Activated T-cell treated with anti-CD3 and anti-CD28 coated beads for 48 hours (primary cell): ENCODE results near the gene TGFBR3.

Source experiments
- DNase-seq: peaks from one replicate; pipeline ENCODE4 v3.0.0-alpha.2; 2020; ENCODE audit warnings: low read depth

The TGFBR3 gene

GRCh38 chr1:91732291-91733107 lies 153.5 kb downstream of the TGFBR3 start:
- no peak for DNase-seq

GRCh38 chr1:91731815-91732214 lies 154.1 kb downstream of the TGFBR3 start:
- peak; percentile 49 for DNase-seq

GRCh38 chr1:91730801-91731732 lies 154.9 kb downstream of the TGFBR3 start:
- no peak for DNase-seq

GRCh38 chr1:91729621-91730358 lies 156.2 kb downstream of the TGFBR3 start:
- no peak for DNase-seq

- no peak for DNase-seq
Measured at GRCh38 chr1:91727763-91728162, 158.2 kb downstream of the TGFBR3 start.

- DNase-seq, result no peak
Measured at GRCh38 chr1:91725989-91726721, 159.8 kb downstream of the TGFBR3 start.

GRCh38 chr1:91725618-91725988 lies 160.3 kb downstream of the TGFBR3 start:
- DNase-seq, result no peak

GRCh38 chr1:91724644-91725043 lies 161.3 kb downstream of the TGFBR3 start:
- DNase-seq, result no peak

GRCh38 chr1:91724231-91724630 lies 161.7 kb downstream of the TGFBR3 start:
- no peak for DNase-seq

- DNase-seq, result no peak
Measured at GRCh38 chr1:91720044-91720443, 165.9 kb downstream of the TGFBR3 start.

GRCh38 chr1:91718877-91719276 lies 167.1 kb downstream of the TGFBR3 start:
- DNase-seq, result no peak

- DNase-seq, result no peak
Measured at GRCh38 chr1:91718368-91718767, 167.6 kb downstream of the TGFBR3 start.

GRCh38 chr1:91717839-91718238 lies 168.1 kb downstream of the TGFBR3 start:
- DNase-seq, result no peak

- DNase-seq, result no peak
Measured at GRCh38 chr1:91716339-91716738, 169.6 kb downstream of the TGFBR3 start.

GRCh38 chr1:91715416-91716000 lies 170.4 kb downstream of the TGFBR3 start:
- no peak for DNase-seq

GRCh38 chr1:91714867-91715381 lies 171.0 kb downstream of the TGFBR3 start:
- no peak for DNase-seq

GRCh38 chr1:91712981-91713841 lies 172.7 kb downstream of the TGFBR3 start:
- peak; percentile 25 for DNase-seq

- DNase-seq, result no peak
Measured at GRCh38 chr1:91712393-91712792, 173.6 kb downstream of the TGFBR3 start.

- no peak for DNase-seq
Measured at GRCh38 chr1:91711504-91712247, 174.3 kb downstream of the TGFBR3 start.
